HG03095 (cell line): ENCODE measurements around the gene ZNF101.

Source experiments
- ATAC-seq: cut with Tn5 transposase; IDR thresholded peaks from one replicate; pipeline ENCODE4 v1.9.1; 2021; ENCODE audit warnings: moderate library complexity; ENCODE audit not compliant: unreplicated experiment

Gene ZNF101

DNA sequence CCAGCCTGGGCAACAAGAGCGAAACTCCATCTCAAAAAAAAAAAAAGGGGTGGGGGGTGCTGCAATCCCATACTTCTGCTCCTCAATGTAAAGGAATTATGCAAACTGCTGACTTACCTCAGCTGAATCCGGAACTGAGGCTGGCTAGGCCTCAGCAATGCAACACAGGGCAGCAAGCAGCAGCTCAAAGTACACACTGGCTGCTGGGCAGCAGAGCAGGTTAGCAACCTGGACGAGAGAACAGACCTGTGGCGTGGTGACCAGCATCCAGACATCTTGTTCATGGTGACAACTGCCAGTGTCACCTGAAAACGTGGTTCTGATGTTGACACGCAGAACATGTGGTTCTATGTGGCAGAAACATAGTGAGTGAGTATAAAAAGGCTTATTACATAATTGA, 36.2 kb downstream of the ZNF101 start:
- no peak for ATAC-seq

- no peak for ATAC-seq
Measured at GRCh38 chr19:19710506-19710905, 41.9 kb downstream of the ZNF101 start.

- no peak for ATAC-seq
Measured at GRCh38 chr19:19711306-19711933, 42.8 kb downstream of the ZNF101 start.

DNA sequence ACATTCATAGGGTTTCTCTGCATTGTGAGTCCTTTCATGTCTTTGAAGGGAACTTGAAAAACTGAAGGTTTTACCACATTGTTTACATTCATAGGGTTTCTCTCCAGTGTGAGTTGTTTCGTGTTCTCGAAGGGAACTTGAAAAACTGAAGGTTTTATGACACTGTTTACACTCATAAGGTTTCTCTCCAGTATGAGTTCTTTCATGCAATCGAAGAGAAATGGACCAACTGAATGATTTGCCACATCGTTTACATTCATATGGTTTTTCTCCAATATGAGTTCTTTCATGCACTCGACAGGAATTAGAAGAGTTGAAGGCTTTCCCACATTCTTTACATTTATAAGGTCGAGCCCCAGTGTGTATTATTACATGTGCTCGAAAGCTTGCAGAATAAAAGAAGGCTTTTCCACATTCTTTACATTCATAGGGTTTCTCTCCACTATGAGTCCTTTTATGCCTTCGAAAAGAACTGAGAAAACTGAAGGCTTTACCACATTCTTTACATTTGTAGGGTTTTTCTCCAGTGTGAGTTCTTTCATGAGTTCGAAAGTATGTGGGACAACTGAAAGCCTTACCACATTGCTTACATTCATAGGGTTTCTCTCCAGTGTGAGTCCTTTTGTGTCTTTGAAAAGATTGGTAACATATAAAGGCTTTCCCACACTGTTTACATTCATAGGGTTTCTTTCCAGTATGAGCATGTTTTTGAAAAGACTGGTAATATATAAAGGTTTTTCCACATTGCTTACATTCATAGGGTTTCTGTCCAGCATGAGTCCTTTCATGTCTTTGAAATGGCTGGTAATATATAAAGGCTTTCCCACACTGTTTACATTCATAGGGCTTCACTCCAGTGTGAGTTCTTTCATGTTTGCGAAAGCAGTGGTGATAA, 43.5 kb downstream of the ZNF101 start:
- no peak for ATAC-seq

DNA sequence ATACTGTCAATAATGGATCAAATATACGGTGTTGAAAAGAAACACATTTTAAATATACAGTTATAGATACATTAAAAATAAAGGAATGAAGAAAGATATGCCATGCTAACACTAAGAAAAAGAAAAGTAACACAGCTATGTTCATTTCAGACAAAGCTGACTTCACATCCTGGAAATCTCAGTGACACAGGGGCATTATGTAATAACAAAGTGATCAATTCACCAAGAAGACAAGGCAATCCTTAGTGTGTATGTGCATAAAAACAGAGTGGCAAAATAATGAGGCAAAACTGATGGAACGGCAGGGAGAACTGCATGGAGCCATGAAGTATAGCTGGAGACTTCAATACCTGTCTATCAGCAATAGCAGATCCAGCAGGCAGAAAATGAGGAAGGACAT, 51.2 kb downstream of the ZNF101 start:
- ATAC-seq = no peak

DNA sequence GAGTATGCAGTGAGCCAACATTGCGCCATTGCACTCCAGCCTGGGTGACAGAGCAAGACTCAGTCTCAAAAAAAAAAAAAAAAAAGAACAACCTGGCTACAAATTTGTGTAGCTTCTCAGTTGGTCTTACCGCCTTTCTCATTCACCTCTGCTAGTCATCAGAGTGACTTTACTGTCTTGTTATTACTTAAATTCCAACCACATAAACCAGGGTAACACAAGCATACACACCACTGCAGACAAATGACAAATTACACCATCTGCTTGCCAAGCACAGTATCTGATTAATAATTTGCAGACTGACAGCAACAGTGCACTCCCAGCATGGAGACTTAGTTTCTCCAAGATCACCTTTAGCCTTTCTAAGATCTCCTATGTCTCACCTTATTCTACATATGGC, 53.3 kb downstream of the ZNF101 start:
- ATAC-seq = no peak

GRCh38 chr19:19732579-19733501, 64.2 kb downstream of the ZNF101 start, which contains the start of gene ZNF14:
Gene ZNF14, minus strand, starts transcription at chr19:19733112. Its CDS starts 154 bp downstream, at chr19:19732958.
- peak; percentile 99 for ATAC-seq
